ENCODE data around the gene SND1.

Gene SND1

GRCh38 chr7:127738859-127739258, 86.9 kb downstream of the SND1 start:
- DNase-seq (ENCODE audit: low spot score): no peak
- H3K4me3 ChIP-seq: no peak overlapping the region
- no peak for TF ChIP-seq CTCF (IDR thresholded peaks at IDR 0.05)
- no peak overlapping the region for H3K27ac ChIP-seq

- no peak for TF ChIP-seq CTCF (IDR thresholded peaks at IDR 0.05)
- DNase-seq (ENCODE audit: low spot score): no peak
- H3K27ac ChIP-seq: no peak overlapping the region
- no peak overlapping the region for H3K4me3 ChIP-seq
These were observed 89.9 kb downstream of the SND1 start for GRCh38 chr7:127741764-127742375.

GRCh38 chr7:127745445-127745844, 93.5 kb downstream of the SND1 start:
- no peak for TF ChIP-seq CTCF (IDR thresholded peaks at IDR 0.05)
- Histone ChIP-seq H3K27ac (no peak overlapping the region), H3K4me3 (no peak overlapping the region)
- no peak for DNase-seq (ENCODE audit: low spot score)

GRCh38 chr7:127751062-127751461, 99.1 kb downstream of the SND1 start:
- DNase-seq (ENCODE audit: low spot score): no peak
- Histone ChIP-seq H3K27ac (no peak overlapping the region), H3K4me3 (no peak overlapping the region)
- no peak for TF ChIP-seq CTCF (IDR thresholded peaks at IDR 0.05)

- DNase-seq (ENCODE audit: low spot score): no peak
- Histone ChIP-seq H3K4me3 (no peak overlapping the region), H3K27ac (no peak overlapping the region)
- TF ChIP-seq CTCF (IDR thresholded peaks at IDR 0.05): no peak
These were observed 99.8 kb downstream of the SND1 start for GRCh38 chr7:127751490-127752448.

GRCh38 chr7:127752829-127753228, 100.8 kb downstream of the SND1 start:
- DNase-seq (ENCODE audit: low spot score): no peak
- no peak for TF ChIP-seq CTCF (IDR thresholded peaks at IDR 0.05)
- Histone ChIP-seq H3K27ac (no peak overlapping the region), H3K4me3 (no peak overlapping the region)
